ENCODE measurements around the gene SAMHD1. TPM values are rescaled to one million over a fixed set of nuclear protein-coding genes. Genes with fewer than 3 reads are reported as not detected.

Gene SAMHD1
- total and polyA plus RNA-seq, 2 experiments from 2014 or later = 7.3 to 10.3 TPM

DNA sequence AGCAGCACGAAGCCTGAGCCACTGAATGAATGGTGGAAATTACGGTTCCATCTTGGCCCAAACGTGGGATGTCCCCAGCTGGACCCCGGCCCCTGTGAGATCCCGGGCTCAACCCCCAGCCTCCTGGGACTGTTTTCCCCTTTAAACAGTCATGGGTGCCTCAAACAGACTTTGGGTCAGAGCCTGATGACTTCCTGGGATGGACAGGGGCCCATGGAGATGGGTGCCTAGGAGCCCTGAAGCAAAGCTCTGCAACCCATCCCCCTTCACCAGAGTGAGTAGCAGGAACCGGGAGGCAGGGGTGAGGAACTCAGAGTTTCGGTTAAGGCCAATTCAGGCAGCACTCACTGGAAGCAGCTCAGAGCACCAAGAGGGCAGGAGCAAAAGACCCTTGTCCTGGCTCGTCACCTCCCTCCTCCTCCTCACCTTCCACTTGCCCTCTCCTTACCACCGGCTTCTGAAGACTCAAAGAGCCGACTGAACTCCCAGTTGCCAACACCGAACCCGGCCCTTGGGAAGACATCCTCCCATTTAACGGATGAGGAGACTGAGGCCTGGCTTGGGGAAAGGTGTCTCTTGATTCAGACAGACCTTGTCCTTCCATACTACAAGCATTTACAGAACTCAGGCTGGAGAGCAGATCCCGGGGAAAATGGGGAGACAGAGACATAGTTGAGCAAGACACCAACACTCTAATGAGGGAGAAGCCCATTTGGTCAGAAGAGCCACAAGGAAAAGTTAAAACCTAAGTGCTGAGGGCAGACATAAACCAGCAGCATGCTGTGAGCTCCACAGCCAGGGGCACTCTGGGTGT is 90.5 kb downstream of the SAMHD1 start:
- Histone ChIP-seq H3K27ac (no peak overlapping the region), H3K36me3 (no peaks in the 10 kb centered on the region), H3K27me3 (no peaks in the 10 kb centered on the region), H3K4me3 (no peak overlapping the region), H3K4me1 (ENCODE audit: low read depth) (peaks cover 34% of the 10 kb centered on the region), H3K9me3 (ENCODE audit: low read depth) (no peaks in the 10 kb centered on the region)
- TF ChIP-seq, protein P1, sequence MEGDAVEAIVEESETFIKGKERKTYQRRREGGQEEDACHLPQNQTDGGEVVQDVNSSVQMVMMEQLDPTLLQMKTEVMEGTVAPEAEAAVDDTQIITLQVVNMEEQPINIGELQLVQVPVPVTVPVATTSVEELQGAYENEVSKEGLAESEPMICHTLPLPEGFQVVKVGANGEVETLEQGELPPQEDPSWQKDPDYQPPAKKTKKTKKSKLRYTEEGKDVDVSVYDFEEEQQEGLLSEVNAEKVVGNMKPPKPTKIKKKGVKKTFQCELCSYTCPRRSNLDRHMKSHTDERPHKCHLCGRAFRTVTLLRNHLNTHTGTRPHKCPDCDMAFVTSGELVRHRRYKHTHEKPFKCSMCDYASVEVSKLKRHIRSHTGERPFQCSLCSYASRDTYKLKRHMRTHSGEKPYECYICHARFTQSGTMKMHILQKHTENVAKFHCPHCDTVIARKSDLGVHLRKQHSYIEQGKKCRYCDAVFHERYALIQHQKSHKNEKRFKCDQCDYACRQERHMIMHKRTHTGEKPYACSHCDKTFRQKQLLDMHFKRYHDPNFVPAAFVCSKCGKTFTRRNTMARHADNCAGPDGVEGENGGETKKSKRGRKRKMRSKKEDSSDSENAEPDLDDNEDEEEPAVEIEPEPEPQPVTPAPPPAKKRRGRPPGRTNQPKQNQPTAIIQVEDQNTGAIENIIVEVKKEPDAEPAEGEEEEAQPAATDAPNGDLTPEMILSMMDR (IDR thresholded peaks at IDR 0.05; ENCODE audit: low read depth, low read length) = no peak
- no peak for DNase-seq (ENCODE audit: low read depth in 1 of 2, low spot score in 1 of 2)

DNA sequence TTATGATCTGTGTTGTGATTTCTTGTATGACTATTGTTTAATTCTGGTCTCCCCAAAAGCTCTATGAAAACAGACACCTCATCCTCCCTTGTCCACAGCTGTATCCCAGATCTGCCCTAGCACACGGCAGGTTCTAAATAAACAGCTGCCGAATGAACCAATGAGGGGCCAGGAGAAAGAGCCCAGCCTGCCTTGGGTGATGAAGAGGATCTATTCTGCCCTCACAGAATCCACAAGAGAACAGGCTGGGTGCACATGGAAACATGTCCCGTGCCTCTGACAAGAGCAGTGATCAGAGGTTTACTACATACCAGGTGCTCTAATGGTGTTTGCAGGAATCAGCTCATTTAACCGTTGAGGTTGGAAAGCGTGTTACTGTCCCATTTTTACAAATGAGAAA is 91.2 kb downstream of the SAMHD1 start:
- Histone ChIP-seq H3K4me1 (ENCODE audit: low read depth) (peaks cover 34% of the 10 kb centered on the region), H3K36me3 (no peaks in the 10 kb centered on the region), H3K4me3 (no peak overlapping the region), H3K27me3 (no peaks in the 10 kb centered on the region), H3K27ac (no peak overlapping the region), H3K9me3 (ENCODE audit: low read depth) (no peaks in the 10 kb centered on the region)
- DNase-seq (ENCODE audit: low read depth in 1 of 2, low spot score in 1 of 2) = no peak
- TF ChIP-seq, protein P1 (IDR thresholded peaks at IDR 0.05; ENCODE audit: low read depth, low read length) = no peak

DNA sequence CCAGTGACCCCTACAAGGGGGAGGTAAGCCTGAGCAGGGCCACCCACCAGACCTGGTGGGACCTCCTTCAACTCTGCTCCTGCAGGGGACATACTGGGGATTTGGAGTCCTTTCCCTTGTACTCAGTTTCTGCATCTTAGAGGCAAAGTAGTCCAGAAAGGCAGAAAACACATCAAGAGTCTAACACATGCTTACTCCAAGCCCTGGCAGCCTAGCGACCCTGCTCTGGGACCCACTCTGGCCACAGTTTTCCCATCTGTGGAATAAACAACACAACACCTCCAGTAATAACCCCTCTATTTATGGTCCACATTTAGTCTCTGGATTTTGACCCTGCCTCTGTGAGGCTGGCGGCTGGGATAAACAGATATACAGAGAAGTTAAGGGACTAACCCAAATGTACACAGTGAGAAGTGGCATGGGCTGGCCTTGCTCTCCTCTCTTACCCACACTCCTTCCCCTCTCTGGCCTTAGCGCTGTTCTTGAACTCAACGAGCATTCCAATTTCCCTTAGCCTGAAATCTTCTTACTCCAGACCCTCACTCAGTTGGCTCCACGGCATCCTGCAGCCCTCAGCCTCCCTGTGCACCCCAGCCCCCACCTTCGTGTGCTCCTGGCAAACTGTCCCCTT is 91.7 kb downstream of the SAMHD1 start:
- H3K27ac ChIP-seq = peak overlapping the region; percentile 25
- no peak overlapping the region for H3K4me3 ChIP-seq
- H3K27me3 ChIP-seq = no peaks in the 10 kb centered on the region
- peaks cover 32% of the 10 kb centered on the region for H3K4me1 ChIP-seq (ENCODE audit: low read depth)
- TF ChIP-seq, protein P1 (IDR thresholded peaks at IDR 0.05; ENCODE audit: low read depth, low read length) = no peak
- H3K9me3 ChIP-seq (ENCODE audit: low read depth) = no peaks in the 10 kb centered on the region
- DNase-seq (ENCODE audit: low read depth in 1 of 2, low spot score in 1 of 2) = no peak
- no peaks in the 10 kb centered on the region for H3K36me3 ChIP-seq

DNA sequence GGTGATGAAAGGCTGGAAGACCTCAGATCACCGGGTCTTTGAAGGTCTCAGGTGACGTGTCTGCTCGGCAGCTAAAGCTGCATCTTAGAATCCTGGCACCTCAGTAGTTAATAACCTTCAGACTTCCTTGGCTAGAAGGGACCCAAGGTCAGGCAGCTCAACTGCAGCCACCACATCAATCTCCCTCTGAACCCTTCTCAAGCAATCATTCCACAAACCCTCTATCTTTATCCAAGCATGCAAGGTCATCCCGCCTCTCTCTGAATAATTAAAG is 92.3 kb downstream of the SAMHD1 start:
- Histone ChIP-seq H3K27me3 (no peaks in the 10 kb centered on the region), H3K4me1 (ENCODE audit: low read depth) (peaks cover 27% of the 10 kb centered on the region), H3K27ac (peak overlapping the region; percentile 25), H3K9me3 (ENCODE audit: low read depth) (no peaks in the 10 kb centered on the region), H3K4me3 (no peak overlapping the region), H3K36me3 (no peaks in the 10 kb centered on the region)
- TF ChIP-seq, protein P1 (IDR thresholded peaks at IDR 0.05; ENCODE audit: low read depth, low read length) = no peak
- DNase-seq (ENCODE audit: low read depth in 1 of 2, low spot score in 1 of 2) = no peak

DNA sequence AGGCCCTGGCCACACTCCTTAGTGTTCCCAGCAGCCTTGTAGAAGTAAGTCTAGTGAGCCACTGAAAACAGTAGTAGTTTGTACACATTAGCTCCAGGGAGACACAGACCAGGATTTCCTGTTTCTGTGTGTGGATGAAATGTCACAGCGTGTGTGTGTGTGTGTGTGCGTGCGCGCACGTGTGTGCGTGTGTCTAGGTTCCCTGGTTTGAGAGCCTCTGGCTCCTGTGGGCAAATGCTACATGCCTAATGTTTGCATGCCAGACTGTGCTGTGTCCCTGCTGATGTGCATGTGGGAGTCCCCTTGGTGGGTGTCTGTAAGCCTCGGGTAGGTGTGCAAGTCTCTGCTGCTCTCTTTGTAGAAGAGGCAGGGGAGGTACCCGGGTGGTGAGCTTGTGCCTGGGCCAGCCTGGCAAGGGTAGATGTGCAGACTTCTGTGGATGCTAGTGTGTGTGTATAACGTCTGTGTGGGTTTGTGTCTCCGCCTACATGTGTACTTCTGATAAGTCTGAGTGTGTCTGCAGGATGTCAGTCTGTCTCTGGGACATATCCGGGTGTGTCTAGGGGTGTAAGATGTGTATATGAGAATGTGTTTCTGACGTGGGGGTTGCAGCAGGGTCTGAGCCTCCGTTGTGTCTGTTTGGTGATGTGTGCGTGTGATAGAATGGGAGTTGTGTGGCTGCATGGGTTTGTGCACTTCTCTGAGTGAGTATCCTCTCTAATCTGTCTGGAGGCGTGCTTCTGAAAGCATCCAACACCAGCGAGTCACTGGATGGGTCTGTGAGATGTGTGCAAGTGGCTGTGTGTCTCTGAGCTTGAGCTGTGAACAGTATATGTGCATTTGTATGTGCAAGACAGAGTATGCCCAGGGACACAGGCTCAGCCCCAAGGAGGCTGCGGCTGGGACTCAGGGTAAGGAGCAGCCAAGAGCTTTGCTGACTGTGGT is 94.5 kb downstream of the SAMHD1 start:
- peak in 1 of 2 donors; percentile 76 for DNase-seq (ENCODE audit: low read depth in 1 of 2, low spot score in 1 of 2)
- no peak overlapping the region for H3K27ac ChIP-seq

More for the DNA sequence above, 94.5 kb downstream of the SAMHD1 start:
- Histone ChIP-seq H3K4me3 (no peak overlapping the region), H3K36me3 (no peaks in the 10 kb centered on the region), H3K4me1 (ENCODE audit: low read depth) (peaks cover 23% of the 10 kb centered on the region), H3K9me3 (ENCODE audit: low read depth) (no peaks in the 10 kb centered on the region), H3K27me3 (no peaks in the 10 kb centered on the region)
- TF ChIP-seq, protein P1 (IDR thresholded peaks at IDR 0.05; ENCODE audit: low read depth, low read length) = no peak
